Measurements from ENCODE around the gene WDR75. TPM values are rescaled to one million over a fixed set of nuclear protein-coding genes. Genes with fewer than 3 reads are reported as not detected.

Gene WDR75
- total and polyA plus RNA-seq, 9 of the 15 experiments (the other 6 are each of a cell fraction or from before 2014, with no cell fraction given): 50.9 to 111 (median 76.4) TPM

- no peak for TF ChIP-seq NKRF (IDR thresholded peaks at IDR 0.05; ENCODE audit: borderline replicate concordance)
- TF ChIP-seq KAT2B (IDR thresholded peaks at IDR 0.05; ENCODE audit: low read depth, low read length): no peak
- no peak for TF ChIP-seq NCOA6 (IDR thresholded peaks at IDR 0.05)
- no peak for TF ChIP-seq NONO (IDR thresholded peaks at IDR 0.05; ENCODE audit: low read depth in 2 of 2, low read length in 1 of 2)
- TF ChIP-seq KDM1A (IDR thresholded peaks at IDR 0.05): peak in 1 of 2 experiments; percentile 39; a peak in 2 of 4 replicates
- TF ChIP-seq ATF1 (CRISPR knock-in tag; IDR thresholded peaks at IDR 0.05): no peak
- peak; percentile 58 for TF ChIP-seq ATF1 (tag; IDR thresholded peaks at IDR 0.05)
- TF ChIP-seq MYBL2 (IDR thresholded peaks at IDR 0.05; ENCODE audit: low read depth): no peak; the same call in 1 of the 2 replicates
- no peak for TF ChIP-seq MYBL2 (CRISPR knock-in tag; IDR thresholded peaks at IDR 0.05; ENCODE audit: borderline replicate concordance)
- peak; percentile 91 for TF ChIP-seq MAFF (IDR thresholded peaks at IDR 0.05; ENCODE audit: low read length)
- TF ChIP-seq SRF (CRISPR knock-in tag; IDR thresholded peaks at IDR 0.05): no peak
- TF ChIP-seq HCFC1 (IDR thresholded peaks at IDR 0.05; ENCODE audit: low read depth, low read length): no peak
- TF ChIP-seq POLR2AphosphoS5 (IDR thresholded peaks at IDR 0.05; ENCODE audit: control insufficient read depth, insufficient read depth, low read depth, low read length): no peak
- TF ChIP-seq RBFOX2 (IDR thresholded peaks at IDR 0.05; ENCODE audit: low read depth, low read length): no peak
- TF ChIP-seq TGIF2 (CRISPR knock-in tag; IDR thresholded peaks at IDR 0.05): no peak
- TF ChIP-seq CTCFL (IDR thresholded peaks at IDR 0.05; ENCODE audit: borderline replicate concordance, insufficient read depth, low read depth, low read length, poor library complexity, severe bottlenecking): no peak
- TF ChIP-seq HNRNPK (IDR thresholded peaks at IDR 0.05; ENCODE audit: low read depth, low read length, poor library complexity, severe bottlenecking): no peak
- no peak for TF ChIP-seq MXD1 (CRISPR knock-in tag; IDR thresholded peaks at IDR 0.05; ENCODE audit: borderline replicate concordance, poor library complexity, severe bottlenecking)
- no peak for TF ChIP-seq ELK1 (CRISPR knock-in tag; IDR thresholded peaks at IDR 0.05)
- no peak for TF ChIP-seq GTF2A2 (tag; IDR thresholded peaks at IDR 0.05)
- TF ChIP-seq ARID3A (IDR thresholded peaks at IDR 0.05; ENCODE audit: borderline replicate concordance, low read depth, low read length): 0 out of 2 replicates have a peak, but pooled peaks have one; percentile 73
- TF ChIP-seq ZNF121 (CRISPR knock-in tag; conservative IDR thresholded peaks at IDR 0.05): no peak
Measured at GRCh38 chr2:189516546-189516945, 75.3 kb downstream of the WDR75 start (continued).
